Caco-2 (cell line): ENCODE results near the gene CEACAM7. TPM values are rescaled to one million over a fixed set of nuclear protein-coding genes. Genes with fewer than 3 reads are reported as not detected.

Source experiments
- BruUV-seq: library from RNA; stranded (reverse); fragments of 400-500 nt; replicated peaks from 2 replicates; lab custom pipeline; 2021; lab: Mats Ljungman, UMichigan
- CTCF ChIA-PET: fragments of 300-600 bp; sonication (Branson Sonifier 250); formaldehyde crosslinking; loops from one replicate; lab custom pipeline; 2022; ENCODE audit warnings: antibody characterized with exemption; lab: Charles Lee
- POLR2A ChIA-PET: fragments of 300-600 bp; sonication (Branson Sonifier 250); formaldehyde crosslinking; loops from one replicate; lab custom pipeline; 2022; ENCODE audit warnings: antibody characterized with exemption; lab: Charles Lee
- DNase-seq, 2 experiments: peaks; one replicate each; pipeline versions ENCODE4 v3.0.0 to v3.0.0-alpha.2; 2020 to 2022
- H3K27me3 ChIP-seq: replicated peaks from 2 replicates; pipeline ENCODE4 v1.6.0; 2011; ENCODE audit warnings: low read length; ENCODE audit not compliant: control insufficient read depth, insufficient read depth
- H3K36me3 ChIP-seq: 2 replicates; pipeline ENCODE4 v1.5.1; 2011; ENCODE audit warnings: low read length; ENCODE audit not compliant: control insufficient read depth, insufficient read depth
- H3K4me1 ChIP-seq: fragments of 250-450 bp; sonication (Bioruptor Pico); 2 replicates; pipeline ENCODE4 v1.5.1; 2020; ENCODE audit warnings: mild to moderate bottlenecking
- H3K4me3 ChIP-seq: 2 replicates; pipeline ENCODE4 v1.5.1; 2011; ENCODE audit warnings: low read depth, mild to moderate bottlenecking, control low read depth, low read length
- H3K9me3 ChIP-seq: fragments of 250-450 bp; sonication (Bioruptor Pico); 2 replicates; pipeline ENCODE4 v1.5.1; 2020; ENCODE audit warnings: mild to moderate bottlenecking, moderate library complexity
- H3K27ac Mint-ChIP-seq: one replicate; pipeline ENCODE4 v1.8.0; 2022; ENCODE audit warnings: mixed read lengths; ENCODE audit not compliant: unreplicated experiment
- H3K27me3 Mint-ChIP-seq: one replicate; pipeline ENCODE4 v1.8.0; 2022; ENCODE audit warnings: mixed read lengths; ENCODE audit not compliant: insufficient read depth, unreplicated experiment
- H3K36me3 Mint-ChIP-seq: one replicate; pipeline ENCODE4 v1.8.0; 2022; ENCODE audit warnings: mild to moderate bottlenecking, mixed read lengths; ENCODE audit not compliant: insufficient read depth, unreplicated experiment
- H3K4me1 Mint-ChIP-seq: one replicate; pipeline ENCODE4 v1.8.0; 2022; ENCODE audit warnings: low read depth, mixed read lengths; ENCODE audit not compliant: unreplicated experiment
- H3K4me3 Mint-ChIP-seq: one replicate; pipeline ENCODE4 v1.8.0; 2022; ENCODE audit warnings: mild to moderate bottlenecking, moderate library complexity, mixed read lengths; ENCODE audit not compliant: unreplicated experiment
- H3K9me3 Mint-ChIP-seq: one replicate; pipeline ENCODE4 v1.8.0; 2022; ENCODE audit warnings: mixed read lengths; ENCODE audit not compliant: unreplicated experiment
- CTCF ChIP-seq, 2 experiments: fragments of 200-600 bp in 1 of 2; IDR thresholded peaks; 1 replicate in 1 of 2; 2 replicates in 1 of 2; pipeline versions ENCODE4 v1.5.1 to v1.8.0; 2011 to 2022; ENCODE audit warnings: antibody characterized with exemption in 1 of 2, control low read depth in 1 of 2, inconsistent platforms in 1 of 2, low read depth in 1 of 2, low read length in 1 of 2, mild to moderate bottlenecking in 1 of 2, moderate library complexity in 1 of 2; ENCODE audit not compliant: insufficient read depth in 1 of 2, severe bottlenecking in 1 of 2, unreplicated experiment in 1 of 2
- intact Hi-C: fragments of 100-400 bp; cut with micrococcal nuclease; formaldehyde crosslinking; loops from one replicate; pipeline ENCODE4 v1.10.0; 2022; ENCODE audit not compliant: unreplicated experiment
- total RNA-seq: library from RNA; stranded (reverse); gene quantifications from 2 replicates; pipeline ENCODE4 v1.2.3, GENCODE V29; 2022

Gene CEACAM7
- total RNA-seq, 1 experiment from 2014 or later, result not detected

- Mint-ChIP-seq H3K27ac (no peak overlapping the region), H3K9me3 (peaks cover 9% of the 10 kb centered on the region), H3K4me1 (no peaks in the 10 kb centered on the region), H3K36me3 (no peaks in the 10 kb centered on the region), H3K27me3 (peaks cover 21% of the 10 kb centered on the region), H3K4me3 (no peak overlapping the region)
- TF ChIP-seq CTCF (IDR thresholded peaks at IDR 0.05; ENCODE audit: insufficient read depth in 1 of 2, low read depth in 1 of 2, low read length in 1 of 2, severe bottlenecking in 1 of 2, unreplicated experiment in 1 of 2), result no peak
- no peak for DNase-seq
- Histone ChIP-seq H3K4me1 (no peaks in the 10 kb centered on the region), H3K4me3 (no peak overlapping the region), H3K27me3 (no peaks in the 10 kb centered on the region; the same call in 1 of the 2 replicates), H3K36me3 (no peaks in the 10 kb centered on the region), H3K9me3 (no peaks in the 10 kb centered on the region; the same call in 1 of the 2 replicates)
- intact Hi-C loops, result no loop called here
- ChIA-PET POLR2A (no interaction called here), CTCF (no interaction called here)
- BruUV-seq, result no TSS peak
Measured at GRCh38 chr19:41627966-41628675, 59.9 kb downstream of the CEACAM7 start.

- Histone ChIP-seq H3K36me3 (no peaks in the 10 kb centered on the region), H3K4me3 (no peak within 1 kb of the TSS), H3K4me1 (no peaks in the 10 kb centered on the region), H3K9me3 (no peaks in the 10 kb centered on the region; the same call in 1 of the 2 replicates), H3K27me3 (no peaks in the 10 kb centered on the region; the same call in 1 of the 2 replicates)
- intact Hi-C loops, result no loop called here
- Mint-ChIP-seq H3K4me3 (no peak within 1 kb of the TSS), H3K27ac (no peak within 1 kb of the TSS), H3K27me3 (peaks cover 26% of the 10 kb centered on the region), H3K4me1 (no peaks in the 10 kb centered on the region), H3K9me3 (peaks cover 9% of the 10 kb centered on the region), H3K36me3 (no peaks in the 10 kb centered on the region)
- no TSS peak for BruUV-seq
- DNase-seq, result no peak
- ChIA-PET POLR2A (no interaction called here), CTCF (no interaction called here)
- TF ChIP-seq CTCF (IDR thresholded peaks at IDR 0.05; ENCODE audit: insufficient read depth in 1 of 2, low read depth in 1 of 2, low read length in 1 of 2, severe bottlenecking in 1 of 2, unreplicated experiment in 1 of 2), result no peak
Measured at GRCh38 chr19:41626877-41627276, 61.2 kb downstream of the CEACAM7 start, which contains the start of gene CEACAM4. Gene CEACAM4, minus strand, starts transcription at chr19:41627074. Its CDS starts 111 bp downstream, at chr19:41626963.

- Mint-ChIP-seq H3K27me3 (peaks cover 28% of the 10 kb centered on the region), H3K9me3 (peaks cover 9% of the 10 kb centered on the region), H3K27ac (no peak overlapping the region), H3K4me1 (no peaks in the 10 kb centered on the region), H3K36me3 (no peaks in the 10 kb centered on the region), H3K4me3 (no peak overlapping the region)
- H3K27me3 ChIP-seq, result no peaks in the 10 kb centered on the region; the same call in 1 of the 2 replicates
- no peak for TF ChIP-seq CTCF (IDR thresholded peaks at IDR 0.05; ENCODE audit: insufficient read depth in 1 of 2, low read depth in 1 of 2, low read length in 1 of 2, severe bottlenecking in 1 of 2, unreplicated experiment in 1 of 2)
- H3K36me3 ChIP-seq, result no peaks in the 10 kb centered on the region
- H3K4me1 ChIP-seq, result no peaks in the 10 kb centered on the region
- no peak for DNase-seq
- ChIA-PET POLR2A (no interaction called here), CTCF (interaction anchor here (0.7 kb wide), 1 partner anchor 455 kb away, joined by 3 read pairs; no protein-coding TSS in a partner anchor)
- no peak overlapping the region for H3K4me3 ChIP-seq
- BruUV-seq, result no TSS peak
- intact Hi-C loops, result no loop called here
- no peaks in the 10 kb centered on the region; the same call in 1 of the 2 replicates for H3K9me3 ChIP-seq
Measured at GRCh38 chr19:41626278-41626677, 61.8 kb downstream of the CEACAM7 start.
